ENCODE results near the gene IGLL5.

Gene IGLL5

DNA sequence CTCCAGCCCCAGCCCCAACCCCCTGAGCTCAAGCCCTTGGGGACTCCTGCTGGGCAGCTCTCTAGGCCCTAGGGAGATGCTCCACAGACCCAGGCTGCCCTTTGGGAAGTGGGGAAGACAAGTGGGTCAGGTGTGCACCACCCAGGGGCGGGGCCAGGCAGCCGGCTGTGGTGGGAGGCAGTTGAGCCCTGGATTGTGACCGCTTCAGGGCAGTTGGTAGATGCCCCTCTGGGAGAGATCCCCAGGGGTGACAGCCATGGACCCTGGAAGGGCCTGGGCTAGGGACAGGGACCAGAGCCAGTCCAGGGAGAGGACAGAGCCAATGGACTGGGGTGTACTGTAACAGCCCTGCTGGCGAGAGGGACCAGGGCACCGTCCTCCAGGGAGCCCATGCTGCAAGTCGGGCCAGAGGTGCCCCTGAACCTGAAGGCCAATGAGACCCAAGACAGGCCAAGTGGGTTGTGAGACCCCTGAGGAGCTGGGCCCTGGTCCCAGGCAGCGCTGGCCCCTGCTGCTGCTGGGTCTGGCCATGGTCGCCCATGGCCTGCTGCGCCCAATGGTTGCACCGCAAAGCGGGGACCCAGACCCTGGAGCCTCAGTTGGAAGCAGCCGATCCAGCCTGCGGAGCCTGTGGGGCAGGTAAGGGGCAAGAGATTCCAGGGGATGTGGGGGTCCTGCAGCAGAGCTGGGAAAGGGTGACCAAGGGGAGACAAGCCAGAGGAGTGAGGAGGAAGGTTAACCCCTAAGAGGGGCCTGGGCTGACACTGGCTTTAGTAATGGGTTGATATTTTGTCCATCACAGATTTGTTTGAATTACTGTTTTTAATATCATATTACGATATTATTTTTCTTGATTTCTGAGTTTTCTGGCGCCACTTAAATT, at the start of gene IGLL5:
Gene IGLL5 (plus strand): TSS at position 196 of the 883 bp plus-strand sequence. CDS start 238 bp downstream, at position 434.
- TF ChIP-seq, protein P1, sequence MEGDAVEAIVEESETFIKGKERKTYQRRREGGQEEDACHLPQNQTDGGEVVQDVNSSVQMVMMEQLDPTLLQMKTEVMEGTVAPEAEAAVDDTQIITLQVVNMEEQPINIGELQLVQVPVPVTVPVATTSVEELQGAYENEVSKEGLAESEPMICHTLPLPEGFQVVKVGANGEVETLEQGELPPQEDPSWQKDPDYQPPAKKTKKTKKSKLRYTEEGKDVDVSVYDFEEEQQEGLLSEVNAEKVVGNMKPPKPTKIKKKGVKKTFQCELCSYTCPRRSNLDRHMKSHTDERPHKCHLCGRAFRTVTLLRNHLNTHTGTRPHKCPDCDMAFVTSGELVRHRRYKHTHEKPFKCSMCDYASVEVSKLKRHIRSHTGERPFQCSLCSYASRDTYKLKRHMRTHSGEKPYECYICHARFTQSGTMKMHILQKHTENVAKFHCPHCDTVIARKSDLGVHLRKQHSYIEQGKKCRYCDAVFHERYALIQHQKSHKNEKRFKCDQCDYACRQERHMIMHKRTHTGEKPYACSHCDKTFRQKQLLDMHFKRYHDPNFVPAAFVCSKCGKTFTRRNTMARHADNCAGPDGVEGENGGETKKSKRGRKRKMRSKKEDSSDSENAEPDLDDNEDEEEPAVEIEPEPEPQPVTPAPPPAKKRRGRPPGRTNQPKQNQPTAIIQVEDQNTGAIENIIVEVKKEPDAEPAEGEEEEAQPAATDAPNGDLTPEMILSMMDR (IDR thresholded peaks at IDR 0.05): no peak

DNA sequence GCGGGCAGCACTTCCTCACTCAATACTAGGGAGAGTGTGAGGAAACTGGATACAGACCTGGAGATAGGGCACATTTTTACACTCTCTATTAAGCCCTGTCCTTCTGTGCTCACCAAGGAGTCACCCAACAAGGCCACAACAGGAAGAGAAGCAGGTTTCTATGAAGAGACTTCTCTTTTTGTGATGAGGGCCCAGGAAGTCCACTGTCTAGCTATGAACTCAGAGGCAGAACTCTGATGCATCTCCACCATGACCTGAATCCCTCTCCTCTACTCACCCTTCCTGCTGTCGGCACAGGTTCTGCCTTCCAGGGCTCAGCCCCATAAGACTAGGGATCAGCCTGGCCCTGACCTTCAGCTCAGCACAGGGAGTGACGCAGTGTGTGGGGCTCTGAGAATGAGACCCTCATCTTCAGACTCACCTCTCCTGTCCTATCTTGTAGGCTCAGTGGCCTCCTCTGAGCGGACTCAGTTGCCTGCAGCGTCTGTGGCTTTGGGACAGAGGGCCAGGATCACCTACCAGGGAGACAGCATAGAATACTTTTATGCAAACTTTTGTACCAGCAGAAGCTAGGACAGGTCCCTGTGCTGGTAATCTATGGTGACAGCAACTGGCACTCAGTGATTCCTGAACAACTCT, 49.3 kb upstream of the IGLL5 start:
- TF ChIP-seq, protein P1 (IDR thresholded peaks at IDR 0.05): no peak

DNA sequence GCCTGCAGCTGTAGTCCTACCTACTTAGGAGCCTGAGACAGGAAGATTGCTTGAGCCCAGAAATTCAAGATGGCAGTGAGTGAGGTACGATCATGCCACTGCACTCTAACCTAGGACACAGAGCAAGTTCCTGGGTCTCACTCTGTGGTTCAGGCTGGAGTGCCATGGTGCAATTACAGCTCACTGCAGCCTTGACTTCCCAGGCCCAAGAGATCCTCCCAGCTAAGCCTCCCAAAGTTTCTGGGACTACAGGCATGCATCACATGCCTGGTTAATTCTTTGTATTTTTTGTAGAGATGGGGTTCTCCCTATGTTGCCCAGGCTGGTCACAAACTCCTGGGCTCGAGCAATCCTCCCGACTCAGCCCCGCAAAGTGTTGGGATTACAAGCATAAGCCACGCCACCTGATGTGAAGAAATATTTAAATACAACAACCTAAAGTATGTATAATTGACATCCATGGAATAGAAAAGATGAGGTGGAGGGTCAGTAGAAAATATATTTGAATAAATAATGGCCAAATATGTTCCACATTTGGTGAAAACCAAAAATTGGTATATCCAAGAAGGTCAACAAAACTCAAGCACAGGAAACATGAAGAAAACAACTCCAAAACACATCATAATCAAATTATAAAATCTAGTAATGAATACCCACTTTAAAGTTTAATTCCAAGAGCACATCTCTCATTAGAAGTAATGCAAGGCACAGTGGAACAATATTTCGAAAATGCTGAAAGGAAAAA, 47.9 kb upstream of the IGLL5 start:
- TF ChIP-seq, protein P1 (IDR thresholded peaks at IDR 0.05): no peak

DNA sequence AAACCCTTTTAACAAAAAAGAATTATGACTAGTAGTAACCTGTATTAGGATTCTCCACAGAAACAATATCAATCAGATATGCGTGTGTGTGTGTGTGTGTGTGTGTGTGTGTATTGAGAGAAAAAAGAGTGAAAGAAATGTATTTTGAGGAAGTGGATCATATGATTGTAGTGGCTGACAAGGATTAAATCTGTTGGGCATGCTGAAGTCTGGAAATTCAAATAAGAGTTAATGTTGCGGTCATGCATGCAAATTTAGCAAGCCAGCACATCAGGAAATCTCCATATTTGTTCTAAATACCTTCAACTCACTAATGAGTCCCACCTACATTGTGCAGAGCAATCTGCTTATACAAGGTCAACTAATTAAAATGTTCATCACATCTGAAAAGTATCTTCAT, 46.8 kb upstream of the IGLL5 start:
- TF ChIP-seq, protein P1 (IDR thresholded peaks at IDR 0.05): no peak

DNA sequence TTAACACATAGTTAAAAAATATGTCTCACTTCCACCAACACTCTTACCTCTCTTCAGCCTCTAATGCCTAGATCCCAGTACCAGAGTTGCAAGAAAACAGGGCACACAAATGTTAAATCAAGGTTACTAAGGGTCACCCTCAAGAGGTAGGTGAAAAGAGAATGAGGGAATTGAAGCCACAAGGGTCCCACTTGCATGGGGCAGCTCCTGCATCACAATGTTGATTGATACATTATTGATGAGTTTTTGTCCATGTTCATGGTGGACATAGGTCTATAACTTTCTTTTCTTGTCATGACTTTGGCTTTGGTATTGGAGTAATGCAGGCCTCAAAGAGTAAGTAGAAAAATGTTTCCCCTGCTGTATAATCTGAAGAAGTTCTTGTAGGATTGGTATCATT, 46.0 kb upstream of the IGLL5 start:
- TF ChIP-seq, protein P1 (IDR thresholded peaks at IDR 0.05): no peak

DNA sequence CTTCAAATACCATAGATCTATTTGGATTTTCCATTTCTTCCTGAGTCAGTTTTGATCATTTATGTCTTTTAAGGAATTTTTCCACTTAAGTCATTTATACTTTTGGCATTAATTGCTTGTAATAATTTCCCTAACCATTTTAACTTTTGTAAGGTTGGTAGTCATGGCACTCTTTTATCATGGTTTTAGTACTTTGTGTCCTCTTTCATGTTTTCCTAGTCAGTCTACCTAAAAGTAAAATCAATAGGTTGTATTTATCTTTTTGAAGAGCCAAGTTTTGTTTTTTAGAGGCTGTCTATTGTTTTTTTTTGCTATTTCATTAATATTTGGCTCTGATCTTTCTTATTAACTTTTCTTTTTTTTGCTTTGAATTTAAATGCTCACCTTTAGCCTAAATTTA, 45.5 kb upstream of the IGLL5 start:
- TF ChIP-seq, protein P1 (IDR thresholded peaks at IDR 0.05): no peak

DNA sequence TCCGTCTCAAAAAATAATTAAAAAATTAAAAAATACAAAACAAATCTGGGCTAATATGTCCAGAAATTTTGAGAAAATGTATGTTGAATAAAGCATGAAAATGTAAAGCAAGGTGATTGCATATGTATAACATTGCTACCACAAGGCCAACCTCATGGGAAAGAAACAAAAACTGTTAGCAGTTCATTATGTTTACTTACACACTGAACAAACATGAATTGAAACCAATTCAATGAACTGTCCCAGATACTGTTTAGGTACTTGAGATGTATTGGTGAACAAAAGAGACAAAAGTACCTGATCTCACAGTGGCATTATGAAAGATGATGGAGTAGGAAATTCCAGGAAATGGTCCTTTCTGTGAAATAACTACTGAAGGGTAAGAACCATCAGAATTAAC, 43.8 kb upstream of the IGLL5 start:
- TF ChIP-seq, protein P1 (IDR thresholded peaks at IDR 0.05): no peak
